K562 (cell line): ENCODE measurements around the gene GPX6. TPM values are rescaled to one million over a fixed set of nuclear protein-coding genes. Genes with fewer than 3 reads are reported as not detected.
A peak's percentile ranks its signal among the peaks of the same experiment; 100 is the strongest.

ENCODE experiments used
- CAMTA2 ChIP-seq: fragments of 250-450 bp; sonication (Bioruptor Pico); conservative IDR thresholded peaks from 2 replicates; pipeline ENCODE4 v1.5.1; 2022
- CTCF ChIP-seq, 3 experiments: IDR thresholded peaks in 2 of 3; conservative IDR thresholded peaks in 1 of 3; 2 replicates each; pipeline ENCODE4 v1.5.1; 2011 to 2012; ENCODE audit warnings: low read length in 3 of 3, mild to moderate bottlenecking in 3 of 3, control low read depth in 2 of 3, improper control_type of control experiment in 1 of 3, inconsistent platforms in 1 of 3, low read depth in 1 of 3, mixed read lengths in 1 of 3, moderate library complexity in 1 of 3; ENCODE audit not compliant: insufficient read depth in 2 of 3
- EWSR1 ChIP-seq: fragments of 450-650 bp; IDR thresholded peaks from 2 replicates; pipeline ENCODE4 v1.6.1; 2018; ENCODE audit warnings: borderline replicate concordance, mild to moderate bottlenecking, low read depth, moderate library complexity; ENCODE audit not compliant: partially characterized antibody
- GATAD2A ChIP-seq: fragments of 450-650 bp; IDR thresholded peaks from 2 replicates; pipeline ENCODE4 v1.6.1; 2017
- MGA ChIP-seq: fragments of 450-650 bp; IDR thresholded peaks from 2 replicates; pipeline ENCODE4 v1.6.1; 2016; ENCODE audit warnings: mild to moderate bottlenecking, moderate library complexity
- OTX1 ChIP-seq: fragments of 450-650 bp; formaldehyde crosslinking; IDR thresholded peaks from 2 replicates; pipeline ENCODE4 v1.4.0; 2022; ENCODE audit warnings: mild to moderate bottlenecking
- SMARCE1 ChIP-seq: fragments of 450-650 bp; IDR thresholded peaks from 2 replicates; pipeline ENCODE4 v1.7.1; 2016; ENCODE audit warnings: mild to moderate bottlenecking
- STAT5A ChIP-seq: IDR thresholded peaks from 2 replicates; pipeline ENCODE4 v1.6.1; 2012; ENCODE audit warnings: low read length, inconsistent platforms, borderline replicate concordance
- ZNF592 ChIP-seq: fragments of 450-650 bp; IDR thresholded peaks from 2 replicates; pipeline ENCODE4 v1.6.1; 2017; ENCODE audit warnings: antibody characterized with exemption, mild to moderate bottlenecking
- polyA plus RNA-seq, 8 experiments: library from polyadenylated mRNA; depleted of rRNA in 4 of 8; stranded (reverse) in 5 of 8; unstranded in 3 of 8; fragments of >200 nt; fragmentation: Nextera tagmentation in 2 of 8; fragmentation: Illumina TruSeq in 1 of 8; extraction: Ambion mirVana in 2 of 8; extraction: Trizol in 1 of 8; gene quantifications; 2 replicates each; pipeline versions ENCODE4 v1.2.1 to v1.2.3, GENCODE V29; 2011 to 2014; ENCODE audit warnings: inconsistent platforms in 1 of 8, missing spikeins in 1 of 8
- total RNA-seq, 7 experiments: library from RNA; depleted of rRNA in 6 of 7; stranded (reverse); fragments of >200 nt in 6 of 7; fragmentation: Illumina TruSeq in 2 of 7; extraction: Trizol in 2 of 7; gene quantifications; 2 replicates each; pipeline versions ENCODE4 v1.2.1 to v1.2.3, GENCODE V29; 2011 to 2021; ENCODE audit warnings: low replicate concordance in 1 of 7

Gene GPX6
- total and polyA plus RNA-seq, 9 of the 15 experiments (the other 6 are each of a cell fraction or from before 2014, with no cell fraction given): not detected

- TF ChIP-seq MGA (peak; percentile 94), STAT5A (0 out of 2 replicates have a peak, but pooled peaks have one; percentile 4), CTCF (IDR thresholded peaks at IDR 0.05 in 2 of 3, conservative IDR thresholded peaks at IDR 0.05 in 1 of 3; ENCODE audit: insufficient read depth in 2 of 3, low read depth in 1 of 3, low read length in 3 of 3) (no peak), OTX1 (CRISPR knock-in tag) (no peak), EWSR1 (no peak), ZNF592 (peak; percentile 77; the same call in 1 of the 2 replicates), SMARCE1 (peak; percentile 75), GATAD2A (peak; percentile 43; the same call in 1 of the 2 replicates), CAMTA2 (0 out of 2 replicates have a peak, but pooled peaks have one; percentile 38)
Measured at GRCh38 chr6:28489366-28490204, 26.0 kb downstream of the GPX6 start (continued).
